GM12865 (cell line): ENCODE measurements around the gene SH3BGRL2.
"Not testable (repeated sequence)": the region's sequence is repeated elsewhere in the genome, so short reads cannot be mapped to it uniquely, and the experiment has no call there.

ENCODE experiments used
- DNase-seq: peaks from one replicate; pipeline ENCODE4 v3.0.0; 2010; ENCODE audit warnings: low read depth
- H3K4me3 ChIP-seq: 2 replicates; pipeline ENCODE4 v1.5.1; 2011; ENCODE audit warnings: mild to moderate bottlenecking, low read depth, low read length, control low read depth
- TF ChIP-seq, protein P1 (sequence below): IDR thresholded peaks from 2 replicates; pipeline ENCODE4 v1.5.1; 2011; ENCODE audit warnings: low read length, control low read depth, low read depth, inconsistent platforms; ENCODE audit not compliant: insufficient read depth; ENCODE audit errors: missing control alignments

SH3BGRL2 gene

DNA sequence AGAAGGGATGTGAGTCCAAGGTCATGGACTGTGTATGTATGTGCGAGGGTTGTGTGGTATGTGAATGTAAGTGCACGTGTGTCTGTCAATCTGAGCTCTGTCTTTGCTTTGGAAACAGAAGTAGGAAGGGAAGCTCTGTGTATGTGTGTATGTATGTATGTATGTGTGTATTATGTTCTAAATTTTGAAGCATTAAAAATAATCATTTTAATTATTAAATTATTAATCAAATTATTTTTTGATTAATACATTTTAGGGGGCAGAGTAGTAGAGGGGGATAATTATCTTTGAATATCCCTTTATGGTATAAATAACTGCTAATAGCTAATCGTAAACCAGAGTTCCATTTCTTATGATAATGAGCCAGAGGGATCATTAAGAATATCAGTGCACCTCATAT is 42.8 kb downstream of the SH3BGRL2 start:
- no peak overlapping the region for H3K4me3 ChIP-seq
- TF ChIP-seq, protein P1, sequence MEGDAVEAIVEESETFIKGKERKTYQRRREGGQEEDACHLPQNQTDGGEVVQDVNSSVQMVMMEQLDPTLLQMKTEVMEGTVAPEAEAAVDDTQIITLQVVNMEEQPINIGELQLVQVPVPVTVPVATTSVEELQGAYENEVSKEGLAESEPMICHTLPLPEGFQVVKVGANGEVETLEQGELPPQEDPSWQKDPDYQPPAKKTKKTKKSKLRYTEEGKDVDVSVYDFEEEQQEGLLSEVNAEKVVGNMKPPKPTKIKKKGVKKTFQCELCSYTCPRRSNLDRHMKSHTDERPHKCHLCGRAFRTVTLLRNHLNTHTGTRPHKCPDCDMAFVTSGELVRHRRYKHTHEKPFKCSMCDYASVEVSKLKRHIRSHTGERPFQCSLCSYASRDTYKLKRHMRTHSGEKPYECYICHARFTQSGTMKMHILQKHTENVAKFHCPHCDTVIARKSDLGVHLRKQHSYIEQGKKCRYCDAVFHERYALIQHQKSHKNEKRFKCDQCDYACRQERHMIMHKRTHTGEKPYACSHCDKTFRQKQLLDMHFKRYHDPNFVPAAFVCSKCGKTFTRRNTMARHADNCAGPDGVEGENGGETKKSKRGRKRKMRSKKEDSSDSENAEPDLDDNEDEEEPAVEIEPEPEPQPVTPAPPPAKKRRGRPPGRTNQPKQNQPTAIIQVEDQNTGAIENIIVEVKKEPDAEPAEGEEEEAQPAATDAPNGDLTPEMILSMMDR, result no peak
- no peak for DNase-seq

DNA sequence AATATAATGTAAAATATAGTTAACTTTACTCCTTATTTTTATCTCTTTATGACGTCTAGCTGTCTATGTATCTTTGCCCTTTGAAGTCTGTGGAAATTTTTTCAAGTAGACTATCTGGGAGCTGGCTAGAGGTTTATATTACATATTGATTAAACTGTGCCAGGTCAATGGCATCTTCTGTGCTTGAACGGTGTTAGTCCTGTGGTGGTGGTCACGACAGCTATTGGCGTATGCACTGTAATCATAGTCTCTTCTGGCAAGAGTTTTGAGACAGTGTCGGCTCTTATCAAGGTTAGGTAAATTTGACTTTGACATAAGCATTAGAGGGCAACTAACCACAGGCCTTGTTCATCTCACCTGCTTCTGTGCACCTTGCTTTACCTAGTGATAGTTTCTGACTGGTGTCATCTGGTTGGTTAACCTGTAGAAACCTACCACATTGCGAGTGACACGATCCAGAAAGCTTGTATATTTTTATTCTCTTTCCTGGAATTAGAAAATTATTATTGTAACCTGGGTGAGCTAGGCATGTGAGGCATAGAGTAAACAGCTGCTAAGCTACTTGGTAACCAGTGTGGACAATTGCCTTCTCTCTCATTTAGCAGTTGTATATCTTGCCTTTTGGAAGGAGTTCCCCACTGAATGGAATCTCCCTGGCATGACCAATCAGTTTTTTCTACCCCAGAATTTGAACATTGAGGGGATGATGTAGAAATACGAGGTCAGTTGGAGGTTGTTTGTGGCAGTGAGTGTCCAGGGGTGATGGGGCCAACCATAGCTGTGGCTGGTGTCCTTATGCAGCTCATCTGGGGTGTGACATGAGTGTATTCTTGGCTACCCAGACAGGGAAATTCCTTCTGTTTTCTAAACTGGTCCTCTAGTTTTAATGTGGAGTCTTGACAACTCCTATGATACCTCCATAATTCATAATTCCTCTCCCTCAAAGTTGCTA is 45.9 kb downstream of the SH3BGRL2 start:
- H3K4me3 ChIP-seq, result no peak overlapping the region
- DNase-seq, result no peak
- TF ChIP-seq, protein P1, result no peak

- not testable (repeated sequence) for DNase-seq, H3K4me3 ChIP-seq
Measured at GRCh38 chr6:79682682-79683081, 51.6 kb downstream of the SH3BGRL2 start.

DNA sequence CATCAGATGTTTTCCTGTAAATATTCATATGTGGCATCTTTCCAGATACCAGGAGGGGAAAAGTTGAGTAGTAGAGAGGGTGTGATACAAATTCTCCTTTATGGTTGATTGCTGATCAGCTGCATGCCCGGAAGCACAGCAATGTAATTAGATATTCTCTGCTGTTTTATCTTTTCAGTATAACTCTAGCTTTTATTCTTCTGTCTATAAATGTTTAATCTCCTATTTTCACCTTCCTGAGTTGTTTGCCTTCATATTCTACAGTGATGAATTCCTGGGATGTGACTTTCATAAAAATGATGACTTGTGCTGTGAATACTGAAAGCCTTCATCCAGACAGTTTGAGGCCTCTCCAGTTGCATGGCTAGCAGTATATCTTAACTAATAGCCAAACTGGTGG is 53.7 kb downstream of the SH3BGRL2 start:
- H3K4me3 ChIP-seq, result no peak overlapping the region
- TF ChIP-seq, protein P1, result no peak
- DNase-seq, result no peak

- TF ChIP-seq, protein P1, result no peak
- DNase-seq, result no peak
- no peak overlapping the region for H3K4me3 ChIP-seq
Measured at GRCh38 chr6:79686707-79687309, 55.7 kb downstream of the SH3BGRL2 start.

- TF ChIP-seq, protein P1, result no peak
- no peak overlapping the region for H3K4me3 ChIP-seq
- no peak for DNase-seq
Measured at GRCh38 chr6:79687759-79688158, 56.6 kb downstream of the SH3BGRL2 start.

- no peak for DNase-seq
- TF ChIP-seq, protein P1, result no peak
- no peak overlapping the region for H3K4me3 ChIP-seq
Measured at GRCh38 chr6:79694156-79694555, 63.0 kb downstream of the SH3BGRL2 start.
